HepG2 (cell line): ENCODE results near the gene LMAN2L. TPM values are rescaled to one million over a fixed set of nuclear protein-coding genes. Genes with fewer than 3 reads are reported as not detected.

Source experiments
- AGO2 ChIP-seq: fragments of 200-400 bp; formaldehyde crosslinking; optimal IDR thresholded peaks from 2 replicates; pipeline ENCODE3; 2017; ENCODE audit warnings: mild to moderate bottlenecking, low read depth, low read length, moderate library complexity
- BCL6 ChIP-seq: IDR thresholded peaks from 2 replicates; pipeline ENCODE4 v1.6.1; 2016; ENCODE audit warnings: missing genetic modification reagents, missing compliant biosample characterization
- CHCHD3 ChIP-seq: sonication (generic); formaldehyde crosslinking; IDR thresholded peaks from 2 replicates; pipeline ENCODE4 v1.8.0; 2022; ENCODE audit warnings: mild to moderate bottlenecking, missing genetic modification reagents, moderate library complexity
- CREM ChIP-seq, 2 experiments: sonication (generic) in 1 of 2; formaldehyde crosslinking in 1 of 2; IDR thresholded peaks; 2 replicates each; pipeline versions ENCODE4 v1.4.0 to v1.6.1; 2016 to 2020; ENCODE audit warnings: antibody characterized with exemption in 1 of 2, mild to moderate bottlenecking in 1 of 2, missing genetic modification reagents in 1 of 2
- NFRKB ChIP-seq: fragments of 450-650 bp; IDR thresholded peaks from 2 replicates; pipeline ENCODE4 v1.6.1; 2017
- NR3C1 ChIP-seq: sonication (generic); formaldehyde crosslinking; IDR thresholded peaks from 2 replicates; pipeline ENCODE4 v1.4.0; 2020; ENCODE audit warnings: missing genetic modification reagents
- PHF5A ChIP-seq: IDR thresholded peaks from one replicate; pipeline ENCODE4 v1.6.1; 2018; ENCODE audit warnings: low read depth, missing genetic modification reagents; ENCODE audit not compliant: unreplicated experiment
- ZBTB46 ChIP-seq: sonication (generic); formaldehyde crosslinking; IDR thresholded peaks from 2 replicates; pipeline ENCODE4 v1.4.0; 2020; ENCODE audit warnings: mild to moderate bottlenecking, missing genetic modification reagents, borderline replicate concordance
- ZMYM4 ChIP-seq: sonication (generic); formaldehyde crosslinking; IDR thresholded peaks from 2 replicates; pipeline ENCODE4 v1.8.1; 2023; ENCODE audit warnings: mild to moderate bottlenecking, missing genetic modification reagents
- ZNF234 ChIP-seq: sonication (generic); formaldehyde crosslinking; conservative IDR thresholded peaks from 2 replicates; pipeline ENCODE4 v1.5.1; 2020; ENCODE audit warnings: mild to moderate bottlenecking, missing genetic modification reagents
- ZNF496 ChIP-seq: sonication (generic); formaldehyde crosslinking; IDR thresholded peaks from 2 replicates; pipeline ENCODE4 v1.8.1; 2023; ENCODE audit warnings: mild to moderate bottlenecking, moderate library complexity, missing genetic modification reagents; ENCODE audit not compliant: insufficient replicate concordance
- ZNF660 ChIP-seq: sonication (generic); formaldehyde crosslinking; IDR thresholded peaks from 2 replicates; pipeline ENCODE4 v1.5.1; 2020; ENCODE audit warnings: mild to moderate bottlenecking, low read depth, missing genetic modification reagents, borderline replicate concordance
- ZNF841 ChIP-seq: sonication (generic); formaldehyde crosslinking; IDR thresholded peaks from 2 replicates; pipeline ENCODE4 v1.8.1; 2023; ENCODE audit warnings: missing genetic modification reagents, borderline replicate concordance
- polyA plus RNA-seq, 8 experiments: library from polyadenylated mRNA; depleted of rRNA in 3 of 8; stranded (reverse) in 7 of 8; unstranded in 1 of 8; fragments of >200 nt; fragmentation: Illumina TruSeq in 4 of 8; extraction: Trizol in 4 of 8; gene quantifications; 2 replicates each; pipeline versions ENCODE4 v1.2.1 to v1.2.3, GENCODE V29; 2011 to 2016; ENCODE audit warnings: low read depth in 4 of 8, missing spikeins in 1 of 8, mixed read lengths in 1 of 8; ENCODE audit not compliant: insufficient read depth in 1 of 8
- total RNA-seq, 5 experiments: library from RNA; depleted of rRNA; stranded (reverse); fragments of >200 nt; fragmentation: Illumina TruSeq; extraction: Trizol; gene quantifications; 2 replicates each; pipeline ENCODE4 v1.2.3, GENCODE V29; 2016; ENCODE audit warnings: low read depth in 1 of 5
- TF ChIP-seq, protein P1 (sequence below): sonication (generic); formaldehyde crosslinking; IDR thresholded peaks from 2 replicates; pipeline ENCODE4 v1.4.0; 2020; ENCODE audit warnings: mild to moderate bottlenecking, missing genetic modification reagents, borderline replicate concordance
- TF ChIP-seq, protein P2 (sequence below): sonication (generic); formaldehyde crosslinking; IDR thresholded peaks from 2 replicates; pipeline ENCODE4 v1.8.0; 2022; ENCODE audit warnings: missing genetic modification reagents, mild to moderate bottlenecking, moderate library complexity, borderline replicate concordance
- TF ChIP-seq, protein P3 (sequence below): sonication (generic); formaldehyde crosslinking; IDR thresholded peaks from 2 replicates; pipeline ENCODE4 v1.4.0; 2020; ENCODE audit warnings: missing genetic modification reagents, mild to moderate bottlenecking, borderline replicate concordance

LMAN2L gene
- total and polyA plus RNA-seq, 2 of the 13 experiments (the other 11 are each of a cell fraction or from before 2014, with no cell fraction given), result 39.1 to 57.9 TPM

GRCh38 chr2:96739633-96740428 lies at the start of gene LMAN2L (continued):
- TF ChIP-seq ZBTB46 (CRISPR knock-in tag), result no peak
- peak; percentile 58; the same call in 1 of the 2 replicates for TF ChIP-seq ZMYM4
- TF ChIP-seq, protein P1, sequence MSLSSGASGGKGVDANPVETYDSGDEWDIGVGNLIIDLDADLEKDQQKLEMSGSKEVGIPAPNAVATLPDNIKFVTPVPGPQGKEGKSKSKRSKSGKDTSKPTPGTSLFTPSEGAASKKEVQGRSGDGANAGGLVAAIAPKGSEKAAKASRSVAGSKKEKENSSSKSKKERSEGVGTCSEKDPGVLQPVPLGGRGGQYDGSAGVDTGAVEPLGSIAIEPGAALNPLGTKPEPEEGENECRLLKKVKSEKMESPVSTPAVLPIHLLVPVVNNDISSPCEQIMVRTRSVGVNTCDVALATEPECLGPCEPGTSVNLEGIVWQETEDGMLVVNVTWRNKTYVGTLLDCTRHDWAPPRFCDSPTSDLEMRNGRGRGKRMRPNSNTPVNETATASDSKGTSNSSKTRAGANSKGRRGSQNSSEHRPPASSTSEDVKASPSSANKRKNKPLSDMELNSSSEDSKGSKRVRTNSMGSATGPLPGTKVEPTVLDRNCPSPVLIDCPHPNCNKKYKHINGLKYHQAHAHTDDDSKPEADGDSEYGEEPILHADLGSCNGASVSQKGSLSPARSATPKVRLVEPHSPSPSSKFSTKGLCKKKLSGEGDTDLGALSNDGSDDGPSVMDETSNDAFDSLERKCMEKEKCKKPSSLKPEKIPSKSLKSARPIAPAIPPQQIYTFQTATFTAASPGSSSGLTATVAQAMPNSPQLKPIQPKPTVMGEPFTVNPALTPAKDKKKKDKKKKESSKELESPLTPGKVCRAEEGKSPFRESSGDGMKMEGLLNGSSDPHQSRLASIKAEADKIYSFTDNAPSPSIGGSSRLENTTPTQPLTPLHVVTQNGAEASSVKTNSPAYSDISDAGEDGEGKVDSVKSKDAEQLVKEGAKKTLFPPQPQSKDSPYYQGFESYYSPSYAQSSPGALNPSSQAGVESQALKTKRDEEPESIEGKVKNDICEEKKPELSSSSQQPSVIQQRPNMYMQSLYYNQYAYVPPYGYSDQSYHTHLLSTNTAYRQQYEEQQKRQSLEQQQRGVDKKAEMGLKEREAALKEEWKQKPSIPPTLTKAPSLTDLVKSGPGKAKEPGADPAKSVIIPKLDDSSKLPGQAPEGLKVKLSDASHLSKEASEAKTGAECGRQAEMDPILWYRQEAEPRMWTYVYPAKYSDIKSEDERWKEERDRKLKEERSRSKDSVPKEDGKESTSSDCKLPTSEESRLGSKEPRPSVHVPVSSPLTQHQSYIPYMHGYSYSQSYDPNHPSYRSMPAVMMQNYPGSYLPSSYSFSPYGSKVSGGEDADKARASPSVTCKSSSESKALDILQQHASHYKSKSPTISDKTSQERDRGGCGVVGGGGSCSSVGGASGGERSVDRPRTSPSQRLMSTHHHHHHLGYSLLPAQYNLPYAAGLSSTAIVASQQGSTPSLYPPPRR (CRISPR knock-in tag), result peak; percentile 61; the same call in 1 of the 2 replicates
- TF ChIP-seq ZNF841 (CRISPR knock-in tag), result no peak
- TF ChIP-seq BCL6 (CRISPR knock-in tag), result no peak
- TF ChIP-seq, protein P2, sequence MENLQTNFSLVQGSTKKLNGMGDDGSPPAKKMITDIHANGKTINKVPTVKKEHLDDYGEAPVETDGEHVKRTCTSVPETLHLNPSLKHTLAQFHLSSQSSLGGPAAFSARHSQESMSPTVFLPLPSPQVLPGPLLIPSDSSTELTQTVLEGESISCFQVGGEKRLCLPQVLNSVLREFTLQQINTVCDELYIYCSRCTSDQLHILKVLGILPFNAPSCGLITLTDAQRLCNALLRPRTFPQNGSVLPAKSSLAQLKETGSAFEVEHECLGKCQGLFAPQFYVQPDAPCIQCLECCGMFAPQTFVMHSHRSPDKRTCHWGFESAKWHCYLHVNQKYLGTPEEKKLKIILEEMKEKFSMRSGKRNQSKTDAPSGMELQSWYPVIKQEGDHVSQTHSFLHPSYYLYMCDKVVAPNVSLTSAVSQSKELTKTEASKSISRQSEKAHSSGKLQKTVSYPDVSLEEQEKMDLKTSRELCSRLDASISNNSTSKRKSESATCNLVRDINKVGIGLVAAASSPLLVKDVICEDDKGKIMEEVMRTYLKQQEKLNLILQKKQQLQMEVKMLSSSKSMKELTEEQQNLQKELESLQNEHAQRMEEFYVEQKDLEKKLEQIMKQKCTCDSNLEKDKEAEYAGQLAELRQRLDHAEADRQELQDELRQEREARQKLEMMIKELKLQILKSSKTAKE, result no peak
- no peak for TF ChIP-seq NR3C1
- peak; percentile 21 for TF ChIP-seq AGO2
- TF ChIP-seq, protein P3, sequence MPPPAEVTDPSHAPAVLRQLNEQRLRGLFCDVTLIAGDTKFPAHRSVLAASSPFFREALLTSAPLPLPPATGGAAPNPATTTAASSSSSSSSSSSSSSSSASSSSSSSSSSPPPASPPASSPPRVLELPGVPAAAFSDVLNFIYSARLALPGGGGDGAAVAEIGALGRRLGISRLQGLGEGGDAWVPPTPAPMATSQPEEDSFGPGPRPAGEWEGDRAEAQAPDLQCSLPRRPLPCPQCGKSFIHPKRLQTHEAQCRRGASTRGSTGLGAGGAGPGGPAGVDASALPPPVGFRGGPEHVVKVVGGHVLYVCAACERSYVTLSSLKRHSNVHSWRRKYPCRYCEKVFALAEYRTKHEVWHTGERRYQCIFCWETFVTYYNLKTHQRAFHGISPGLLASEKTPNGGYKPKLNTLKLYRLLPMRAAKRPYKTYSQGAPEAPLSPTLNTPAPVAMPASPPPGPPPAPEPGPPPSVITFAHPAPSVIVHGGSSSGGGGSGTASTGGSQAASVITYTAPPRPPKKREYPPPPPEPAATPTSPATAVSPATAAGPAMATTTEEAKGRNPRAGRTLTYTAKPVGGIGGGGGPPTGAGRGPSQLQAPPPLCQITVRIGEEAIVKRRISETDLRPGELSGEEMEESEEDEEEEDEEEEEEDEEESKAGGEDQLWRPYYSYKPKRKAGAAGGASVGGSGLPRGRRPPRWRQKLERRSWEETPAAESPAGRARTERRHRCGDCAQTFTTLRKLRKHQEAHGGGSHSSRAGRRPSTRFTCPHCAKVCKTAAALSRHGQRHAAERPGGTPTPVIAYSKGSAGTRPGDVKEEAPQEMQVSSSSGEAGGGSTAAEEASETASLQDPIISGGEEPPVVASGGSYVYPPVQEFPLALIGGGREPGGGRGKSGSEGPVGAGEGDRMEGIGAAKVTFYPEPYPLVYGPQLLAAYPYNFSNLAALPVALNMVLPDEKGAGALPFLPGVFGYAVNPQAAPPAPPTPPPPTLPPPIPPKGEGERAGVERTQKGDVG (CRISPR knock-in tag), result peak; percentile 55; the same call in 1 of the 2 replicates
- peak; percentile 74 for TF ChIP-seq CREM (IDR thresholded peaks at IDR 0.05)
- no peak for TF ChIP-seq CREM (CRISPR knock-in tag; IDR thresholded peaks at IDR 0.05)
- TF ChIP-seq ZNF234 (CRISPR knock-in tag), result no peak
- TF ChIP-seq NFRKB, result no peak
- no peak for TF ChIP-seq PHF5A
- no peak for TF ChIP-seq ZNF496 (CRISPR knock-in tag)
- TF ChIP-seq CHCHD3, result no peak
- no peak for TF ChIP-seq ZNF660 (CRISPR knock-in tag)
